H1 (cell line): ENCODE results near the gene RFC1. TPM values are rescaled to one million over a fixed set of nuclear protein-coding genes. Genes with fewer than 3 reads are reported as not detected.

Experiments used
- CTCF ChIA-PET: fragments of 300-600 bp; sonication (Branson Sonifier 250); formaldehyde crosslinking; loops from one replicate; lab custom pipeline; 2021; ENCODE audit not compliant: partially characterized antibody; lab: Charles Lee
- POLR2A ChIA-PET: fragments of 300-600 bp; sonication (Branson Sonifier 250); formaldehyde crosslinking; loops from one replicate; lab custom pipeline; 2021; ENCODE audit warnings: inconsistent platforms; ENCODE audit not compliant: partially characterized antibody; lab: Charles Lee
- DNase-seq, 2 experiments: peaks; one replicate each; pipeline versions ENCODE4 v3.0.0 to v3.0.0-alpha.2; 2010 to 2022; ENCODE audit warnings: low spot score in 2 of 2, low read depth in 1 of 2, mixed read lengths in 1 of 2
- FAIRE-seq: peaks from 2 replicates; lab custom pipeline; 2011; peaks lifted over from hg19 to GRCh38; lab: Jason Lieb, UNC
- H2AFZ ChIP-seq: 2 replicates; pipeline ENCODE4 v1.8.1; 2012; ENCODE audit warnings: low read length, inconsistent platforms
- H2AK5ac ChIP-seq: 2 replicates; pipeline ENCODE4 v1.6.1; 2013; ENCODE audit warnings: low read depth, low read length
- H2BK120ac ChIP-seq: replicated peaks from 2 replicates; pipeline ENCODE3; 2013; ENCODE audit warnings: low read depth, low read length, inconsistent platforms
- H2BK12ac ChIP-seq: 2 replicates; pipeline ENCODE4 v1.6.1; 2013; ENCODE audit warnings: low read depth, low read length
- H2BK15ac ChIP-seq: 2 replicates; pipeline ENCODE4 v1.6.1; 2013; ENCODE audit warnings: low read length
- H2BK20ac ChIP-seq: 2 replicates; pipeline ENCODE4 v1.6.1; 2013; ENCODE audit warnings: low read length
- H2BK5ac ChIP-seq: 2 replicates; pipeline ENCODE4 v1.6.1; 2013; ENCODE audit warnings: low read depth, low read length
- H3K14ac ChIP-seq: 2 replicates; pipeline ENCODE4 v1.6.1; 2013; ENCODE audit warnings: inconsistent platforms; ENCODE audit not compliant: insufficient read length
- H3K18ac ChIP-seq: 2 replicates; pipeline ENCODE4 v1.6.1; 2013; ENCODE audit warnings: low read length; ENCODE audit errors: extremely low read depth
- H3K23ac ChIP-seq: 2 replicates; pipeline ENCODE4 v1.6.1; 2013; ENCODE audit warnings: inconsistent platforms; ENCODE audit not compliant: insufficient read length
- H3K23me2 ChIP-seq: 2 replicates; pipeline ENCODE4 v1.6.1; 2013; ENCODE audit warnings: low read depth, low read length
- H3K27ac ChIP-seq: 2 replicates; pipeline ENCODE4 v1.6.1; 2011; ENCODE audit warnings: low read depth, low read length, inconsistent platforms
- H3K27me3 ChIP-seq, 4 experiments: replicated peaks in 1 of 4; 1 replicate in 1 of 4; 2 replicates in 3 of 4; pipeline versions ENCODE4 v1.6.1 to v1.8.1; 2011 to 2013; ENCODE audit warnings: low read length in 3 of 4, mild to moderate bottlenecking in 3 of 4, inconsistent platforms in 2 of 4, mixed read lengths in 2 of 4, moderate library complexity in 1 of 4; ENCODE audit not compliant: control insufficient read depth in 3 of 4, insufficient read depth in 3 of 4; ENCODE audit errors: extremely low read depth in 1 of 4
- H3K36me3 ChIP-seq, 4 experiments: 2 replicates each; pipeline versions ENCODE4 v1.6.1 to v1.8.1; 2011 to 2013; ENCODE audit warnings: mild to moderate bottlenecking in 4 of 4, low read length in 3 of 4, moderate library complexity in 2 of 4, control low read depth in 1 of 4, inconsistent platforms in 1 of 4; ENCODE audit not compliant: insufficient read depth in 4 of 4, control insufficient read depth in 2 of 4
- H3K4ac ChIP-seq: replicated peaks from 2 replicates; pipeline ENCODE3; 2013; ENCODE audit warnings: low read length, low read depth, mixed read lengths, inconsistent platforms; ENCODE audit not compliant: insufficient read length
- H3K4me1 ChIP-seq, 4 experiments: replicated peaks in 1 of 4; 1 replicate in 1 of 4; 2 replicates in 3 of 4; pipeline versions ENCODE4 v1.6.1 to v1.8.1; 2011 to 2013; ENCODE audit warnings: low read length in 3 of 4, inconsistent platforms in 2 of 4, mixed read lengths in 1 of 4; ENCODE audit not compliant: insufficient read depth in 4 of 4, control insufficient read depth in 3 of 4
- H3K4me2 ChIP-seq, 2 experiments: 2 replicates each; pipeline versions ENCODE4 v1.6.1 to v1.8.1; 2011 to 2013; ENCODE audit warnings: low read depth in 2 of 2, low read length in 2 of 2, control low read depth in 1 of 2, inconsistent platforms in 1 of 2, mild to moderate bottlenecking in 1 of 2; ENCODE audit not compliant: insufficient read depth in 1 of 2
- H3K4me3 ChIP-seq, 4 experiments: fragments of 200-600, 300-600 bp in 1 of 4; sonication (generic), shearing (Covaris generic), sonication (Bioruptor Twin) in 1 of 4; 2 replicates each; pipeline versions ENCODE4 v1.5.1 to v1.8.1; 2011 to 2016; ENCODE audit warnings: low read length in 4 of 4, low read depth in 3 of 4, control low read depth in 2 of 4, inconsistent platforms in 2 of 4, mild to moderate bottlenecking in 2 of 4, mixed read lengths in 1 of 4, moderate library complexity in 1 of 4; ENCODE audit not compliant: insufficient read depth in 2 of 4; ENCODE audit errors: extremely low read depth in 1 of 4
- H3K56ac ChIP-seq: replicated peaks from 2 replicates; pipeline ENCODE3; 2013; ENCODE audit warnings: low read depth, mild to moderate bottlenecking, mixed read lengths, low read length, inconsistent platforms; ENCODE audit not compliant: insufficient read length
- H3K79me1 ChIP-seq: 2 replicates; pipeline ENCODE4 v1.6.1; 2013; ENCODE audit warnings: low read depth, low read length, control low read depth
- H3K79me2 ChIP-seq, 2 experiments: 2 replicates each; pipeline versions ENCODE4 v1.6.1 to v1.8.1; 2012 to 2013; ENCODE audit warnings: low read length in 2 of 2, mild to moderate bottlenecking in 2 of 2, inconsistent platforms in 1 of 2; ENCODE audit not compliant: insufficient read depth in 2 of 2, control insufficient read depth in 1 of 2
- H3K9ac ChIP-seq, 4 experiments: replicated peaks in 1 of 4; 1 replicate in 1 of 4; 2 replicates in 3 of 4; pipeline versions ENCODE4 v1.6.1 to v1.8.1; 2011 to 2013; ENCODE audit warnings: low read depth in 3 of 4, low read length in 3 of 4, control low read depth in 2 of 4, mild to moderate bottlenecking in 2 of 4, moderate library complexity in 2 of 4, inconsistent platforms in 1 of 4; ENCODE audit errors: extremely low read depth in 1 of 4
- H3K9me3 ChIP-seq, 2 experiments: 2 replicates each; pipeline versions ENCODE4 v1.6.1 to v1.8.1; 2012 to 2013; ENCODE audit warnings: mild to moderate bottlenecking in 2 of 2, moderate library complexity in 2 of 2, control low read depth in 1 of 2, inconsistent platforms in 1 of 2, low read depth in 1 of 2, low read length in 1 of 2, mixed read lengths in 1 of 2; ENCODE audit not compliant: insufficient read depth in 2 of 2
- H4K20me1 ChIP-seq, 2 experiments: replicated peaks in 1 of 2; 2 replicates each; pipeline versions ENCODE3 to v1.8.1; 2011 to 2013; ENCODE audit warnings: inconsistent platforms in 2 of 2, low read length in 2 of 2, mild to moderate bottlenecking in 1 of 2; ENCODE audit not compliant: insufficient read depth in 2 of 2, control insufficient read depth in 1 of 2
- H4K5ac ChIP-seq: 2 replicates; pipeline ENCODE4 v1.6.1; 2013; ENCODE audit warnings: low read length, low read depth, mixed read lengths, inconsistent platforms; ENCODE audit not compliant: insufficient read length
- H4K8ac ChIP-seq: 2 replicates; pipeline ENCODE4 v1.8.0; 2013; ENCODE audit warnings: mild to moderate bottlenecking, moderate library complexity, low read length, inconsistent platforms; ENCODE audit not compliant: insufficient read depth; ENCODE audit errors: extremely low read depth
- H4K91ac ChIP-seq: replicated peaks from 2 replicates; pipeline ENCODE3; 2013; ENCODE audit warnings: low read length, mixed read lengths, inconsistent platforms; ENCODE audit not compliant: insufficient read length
- CBX5 ChIP-seq: fragments of 300-800, 300-1000 bp; sonication (generic); IDR thresholded peaks from 2 replicates; pipeline ENCODE4 v1.7.1; 2016; ENCODE audit warnings: antibody characterized with exemption, low read length, low read depth
- CEBPB ChIP-seq: IDR thresholded peaks from 2 replicates; pipeline ENCODE4 v1.6.1; 2012; ENCODE audit warnings: low read depth, low read length
- EP300 ChIP-seq, 2 experiments: IDR thresholded peaks; 1 replicate in 1 of 2; 2 replicates in 1 of 2; pipeline ENCODE4 v1.6.1; 2011 to 2012; ENCODE audit warnings: low read depth in 2 of 2, low read length in 2 of 2, mild to moderate bottlenecking in 2 of 2, borderline replicate concordance in 1 of 2, inconsistent platforms in 1 of 2, moderate library complexity in 1 of 2
- KDM4A ChIP-seq: IDR thresholded peaks from one replicate; pipeline ENCODE4 v1.7.1; 2012; ENCODE audit warnings: low read depth, mild to moderate bottlenecking, moderate library complexity, low read length, inconsistent platforms; ENCODE audit not compliant: severe bottlenecking
- KDM5A ChIP-seq: fragments of 200-600 bp; IDR thresholded peaks from 2 replicates; pipeline ENCODE4 v1.7.1; 2012; ENCODE audit warnings: mild to moderate bottlenecking, low read length, inconsistent platforms, mixed read lengths
- MAFK ChIP-seq: IDR thresholded peaks from 2 replicates; pipeline ENCODE4 v1.6.1; 2012; ENCODE audit warnings: low read depth, mild to moderate bottlenecking, improper control_type of control experiment, low read length
- PHF8 ChIP-seq: fragments of 200-600 bp; sonication (generic); conservative IDR thresholded peaks from 2 replicates; pipeline ENCODE4 v1.7.1; 2012; ENCODE audit warnings: low read depth, mild to moderate bottlenecking, inconsistent platforms, low read length, moderate library complexity
- POLR2AphosphoS5 ChIP-seq: IDR thresholded peaks from 2 replicates; pipeline ENCODE4 v1.6.1; 2011; ENCODE audit warnings: low read depth, low read length
- RNF2 ChIP-seq: fragments of 200-900, 300-1000 bp; sonication (generic); IDR thresholded peaks from 2 replicates; pipeline ENCODE4 v1.7.1; 2016; ENCODE audit warnings: borderline replicate concordance, low read depth, mild to moderate bottlenecking, antibody characterized with exemption, low read length; ENCODE audit not compliant: poor library complexity, severe bottlenecking; ENCODE audit errors: missing control alignments
- RXRA ChIP-seq: IDR thresholded peaks from 2 replicates; pipeline ENCODE4 v1.6.1; 2011; ENCODE audit warnings: low read depth, mild to moderate bottlenecking, low read length, moderate library complexity; ENCODE audit not compliant: insufficient read depth
- SIN3A ChIP-seq, 2 experiments: IDR thresholded peaks in 1 of 2; conservative IDR thresholded peaks in 1 of 2; 2 replicates each; pipeline ENCODE4 v1.6.1; 2011 to 2012; ENCODE audit warnings: low read length in 2 of 2, improper control_type of control experiment in 1 of 2, low read depth in 1 of 2, mild to moderate bottlenecking in 1 of 2
- SIX5 ChIP-seq: IDR thresholded peaks from 2 replicates; pipeline ENCODE4 v1.6.1; 2011; ENCODE audit warnings: mild to moderate bottlenecking, low read depth, low read length
- SP1 ChIP-seq: IDR thresholded peaks from 2 replicates; pipeline ENCODE4 v1.6.1; 2011; ENCODE audit warnings: low read depth, low read length
- SP4 ChIP-seq: IDR thresholded peaks from 2 replicates; pipeline ENCODE4 v1.6.1; 2012; ENCODE audit warnings: low read length, inconsistent platforms
- WGBS, 2 experiments: shearing (Covaris generic) in 1 of 2; methylation state at CpG; one replicate each; pipeline versions ENCODE4 v1.1.6 to v1.1.7; 2013 to 2015; ENCODE audit warnings: low lambda C conversion rate in 2 of 2, mixed read lengths in 2 of 2, inconsistent platforms in 1 of 2, low coverage in 1 of 2, missing lambda C conversion rate in 1 of 2; ENCODE audit not compliant: insufficient replicate concordance in 2 of 2, insufficient coverage in 1 of 2, insufficient read length in 1 of 2; ENCODE audit errors: extremely low coverage in 1 of 2, missing lambda C conversion rate in 1 of 2; 5-methylcytosine and 5-hydroxymethylcytosine counted together
- polyA plus RNA-seq, 7 experiments: library from polyadenylated mRNA; depleted of rRNA in 3 of 7; stranded (reverse) in 5 of 7; unstranded in 2 of 7; fragments of >200 nt in 5 of 7; fragments of 200-250 nt in 2 of 7; gene quantifications; 1 replicate in 5 of 7; 2 replicates in 1 of 7; 4 replicates in 1 of 7; pipeline versions ENCODE4 v1.2.1 to v1.2.3, GENCODE V29; 2011 to 2013; ENCODE audit warnings: missing spikeins in 2 of 7, mixed read lengths in 2 of 7
- total RNA-seq: library from RNA; stranded (reverse); fragmentation: NEBNext Ultra II Directional; extraction: Animal tissue kit (Norgen Biotek cat#: 25700); gene quantifications from 2 replicates; pipeline ENCODE4 v1.2.1, GENCODE V29; 2021

RFC1 gene
- total and polyA plus RNA-seq, 2 of the 8 experiments (the other 6 are each of a cell fraction or from before 2014, with no cell fraction given): 16.0 to 83.8 TPM

- H3K79me2 ChIP-seq: peaks cover 18 to 75% of the 10 kb centered on the region in 2 experiments
- FAIRE-seq: no peak
Observed at GRCh38 chr4:39362827-39363226, 3.3 kb downstream of the RFC1 start.

More at GRCh38 chr4:39362827-39363226, 3.3 kb downstream of the RFC1 start:
- Histone ChIP-seq H2BK15ac (no peak overlapping the region), H4K5ac (no peak overlapping the region), H4K20me1 (peaks cover 4 to 5% of the 10 kb centered on the region in 2 experiments), H3K27me3 (peaks cover 0 to 12% (median 5%) of the 10 kb centered on the region in 4 experiments; a peak in 5 of 7 replicates), H3K14ac (no peak overlapping the region), H3K4me3 (no peak overlapping the region), H3K4me1 (peaks cover 0 to 4% (median 0%) of the 10 kb centered on the region in 4 experiments; a peak in 1 of 7 replicates), H3K79me1 (peaks cover 3% of the 10 kb centered on the region), H2BK120ac (no peak overlapping the region), H2BK5ac (no peak overlapping the region), H4K91ac (no peak overlapping the region), H2BK20ac (no peak overlapping the region), H3K23me2 (peaks cover 6% of the 10 kb centered on the region; the same call in 1 of the 2 replicates), H3K4ac (no peak overlapping the region), H3K18ac (no peak overlapping the region), H4K8ac (no peak overlapping the region), H2AFZ (no peak overlapping the region), H3K56ac (no peak overlapping the region), H3K23ac (no peak overlapping the region), H2AK5ac (no peak overlapping the region), H3K27ac (no peak overlapping the region), H3K9me3 (no peaks in the 10 kb centered on the region), H3K36me3 (no peaks in the 10 kb centered on the region), H3K9ac (no peak overlapping the region), H2BK12ac (no peak overlapping the region), H3K4me2 (no peak overlapping the region)
- WGBS, 2 experiments: 92% methylated on average over 3 of the region's 3 CpGs; no CpG with 5 or more reads in 1 of the 2 experiments
- no peak for DNase-seq
- ChIA-PET CTCF (no interaction called here), POLR2A (interaction anchor here (1.2 kb wide), 1 partner anchor 10 kb away, joined by 3 read pairs; no protein-coding TSS in a partner anchor)
- TF ChIP-seq SIN3A (conservative IDR thresholded peaks at IDR 0.05 in 1 of 2, IDR thresholded peaks at IDR 0.05 in 1 of 2; ENCODE audit: low read depth in 1 of 2, low read length in 2 of 2) (no peak), CBX5 (no peak), MAFK (no peak), RXRA (no peak), EP300 (IDR thresholded peaks at IDR 0.05; ENCODE audit: borderline replicate concordance in 1 of 2, low read depth in 2 of 2, low read length in 2 of 2) (no peak), CEBPB (no peak), SP1 (no peak), SIX5 (no peak), KDM5A (no peak), RNF2 (no peak), SP4 (no peak), PHF8 (no peak), POLR2AphosphoS5 (no peak), KDM4A (no peak)
